DND-41 (cell line): ENCODE measurements around the gene PAMR1.

Source experiments
- CTCF ChIP-seq: IDR thresholded peaks from 2 replicates; pipeline ENCODE4 v1.5.1; 2012; ENCODE audit warnings: borderline replicate concordance, low read length, moderate library complexity, mild to moderate bottlenecking; ENCODE audit not compliant: poor library complexity, severe bottlenecking; ENCODE audit errors: extremely low read depth
- EZH2 ChIP-seq: IDR thresholded peaks from 3 replicates; pipeline ENCODE4 v1.6.1; 2012; ENCODE audit warnings: borderline replicate concordance, low read depth, mild to moderate bottlenecking, moderate library complexity, low read length, inconsistent platforms; ENCODE audit not compliant: severe bottlenecking

GRCh38 chr11:35515224-35515623 lies 10.2 kb downstream of the PAMR1 start:
- TF ChIP-seq CTCF (no peak), EZH2 (no peak)
